WI38 (cell line): ENCODE measurements around the gene AMER2.

Experiments used
- H3K4me3 ChIP-seq: 2 replicates; pipeline ENCODE4 v1.5.1; 2011; ENCODE audit warnings: low read depth, mild to moderate bottlenecking, control low read depth, low read length
- CTCF ChIP-seq: IDR thresholded peaks from 2 replicates; pipeline ENCODE4 v1.5.1; 2012; ENCODE audit warnings: low read depth, mild to moderate bottlenecking, control low read depth, low read length

Gene AMER2

GRCh38 chr13:25210842-25211569 lies 38.9 kb upstream of the AMER2 start:
- no peak for TF ChIP-seq CTCF
- H3K4me3 ChIP-seq: no peak overlapping the region

- TF ChIP-seq CTCF: no peak
- no peak overlapping the region for H3K4me3 ChIP-seq
These were observed 35.3 kb upstream of the AMER2 start for GRCh38 chr13:25207291-25207810.

GRCh38 chr13:25204863-25205262 lies 32.8 kb upstream of the AMER2 start:
- no peak for TF ChIP-seq CTCF
- H3K4me3 ChIP-seq: no peak overlapping the region

- no peak overlapping the region for H3K4me3 ChIP-seq
- TF ChIP-seq CTCF: no peak
These were observed 31.1 kb upstream of the AMER2 start for GRCh38 chr13:25203127-25203740.

- no peak for TF ChIP-seq CTCF
- no peak overlapping the region for H3K4me3 ChIP-seq
These were observed 28.7 kb upstream of the AMER2 start for GRCh38 chr13:25200783-25201182.

- no peak for TF ChIP-seq CTCF
- H3K4me3 ChIP-seq: no peak overlapping the region
These were observed 26.6 kb upstream of the AMER2 start for GRCh38 chr13:25198647-25199046.

GRCh38 chr13:25196971-25197370 lies 24.9 kb upstream of the AMER2 start:
- no peak overlapping the region for H3K4me3 ChIP-seq
- TF ChIP-seq CTCF: no peak
